ENCODE measurements around the gene NFKBIE. TPM values are rescaled to one million over a fixed set of nuclear protein-coding genes. Genes with fewer than 3 reads are reported as not detected.

Gene NFKBIE
- polyA plus RNA-seq, 1 donor from 2014 or later, result 16.8 TPM

DNA sequence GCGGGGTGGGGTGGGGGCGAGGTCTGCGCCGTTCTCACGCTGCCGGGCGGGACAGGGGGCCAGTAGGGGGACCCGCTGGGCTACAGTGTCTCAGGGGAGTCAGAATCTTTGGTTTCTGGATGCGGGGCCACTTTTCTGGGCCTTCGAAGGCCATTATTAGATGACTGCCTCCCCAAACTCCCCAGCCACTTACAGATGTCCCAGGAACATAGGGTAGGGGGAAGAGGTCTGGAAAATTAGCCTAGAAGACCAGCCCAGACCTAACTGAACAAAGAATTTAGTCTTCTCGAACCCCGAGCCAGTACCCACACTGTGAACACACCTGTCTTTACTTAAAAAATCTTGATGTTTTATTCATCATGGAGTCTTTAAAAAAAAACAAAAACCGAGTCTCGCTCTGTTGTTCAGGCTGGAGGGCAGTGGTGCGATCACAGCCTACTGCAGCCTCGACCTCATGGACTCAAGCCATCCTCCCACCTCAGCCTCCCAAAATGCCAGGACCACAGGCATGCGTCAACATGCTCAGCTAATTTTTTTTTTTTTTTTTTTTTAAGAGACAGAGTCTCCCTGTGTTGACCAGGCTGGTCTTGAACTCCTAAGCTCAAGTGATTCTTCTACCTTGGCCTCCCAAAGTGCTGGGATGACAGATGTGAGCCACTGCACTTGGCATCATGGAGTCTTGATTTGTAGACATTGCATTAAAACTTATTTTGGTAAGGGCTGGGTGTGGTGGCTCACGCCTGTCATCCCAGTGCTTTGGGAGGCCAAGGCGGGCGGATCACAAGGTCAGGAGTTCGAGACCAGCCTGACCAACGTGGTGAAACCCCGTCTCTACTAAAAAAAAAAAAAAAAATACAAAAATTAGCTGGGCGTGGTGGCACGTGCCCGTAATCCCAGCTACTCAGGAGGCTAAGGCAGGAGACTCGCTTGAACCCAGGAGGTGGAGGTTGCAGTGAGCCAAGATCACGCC is 45.3 kb downstream of the NFKBIE start:
- TF ChIP-seq, protein P1, sequence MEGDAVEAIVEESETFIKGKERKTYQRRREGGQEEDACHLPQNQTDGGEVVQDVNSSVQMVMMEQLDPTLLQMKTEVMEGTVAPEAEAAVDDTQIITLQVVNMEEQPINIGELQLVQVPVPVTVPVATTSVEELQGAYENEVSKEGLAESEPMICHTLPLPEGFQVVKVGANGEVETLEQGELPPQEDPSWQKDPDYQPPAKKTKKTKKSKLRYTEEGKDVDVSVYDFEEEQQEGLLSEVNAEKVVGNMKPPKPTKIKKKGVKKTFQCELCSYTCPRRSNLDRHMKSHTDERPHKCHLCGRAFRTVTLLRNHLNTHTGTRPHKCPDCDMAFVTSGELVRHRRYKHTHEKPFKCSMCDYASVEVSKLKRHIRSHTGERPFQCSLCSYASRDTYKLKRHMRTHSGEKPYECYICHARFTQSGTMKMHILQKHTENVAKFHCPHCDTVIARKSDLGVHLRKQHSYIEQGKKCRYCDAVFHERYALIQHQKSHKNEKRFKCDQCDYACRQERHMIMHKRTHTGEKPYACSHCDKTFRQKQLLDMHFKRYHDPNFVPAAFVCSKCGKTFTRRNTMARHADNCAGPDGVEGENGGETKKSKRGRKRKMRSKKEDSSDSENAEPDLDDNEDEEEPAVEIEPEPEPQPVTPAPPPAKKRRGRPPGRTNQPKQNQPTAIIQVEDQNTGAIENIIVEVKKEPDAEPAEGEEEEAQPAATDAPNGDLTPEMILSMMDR (IDR thresholded peaks at IDR 0.05; ENCODE audit: poor library complexity, severe bottlenecking), result no peak
- no peak for TF ChIP-seq EP300 (conservative IDR thresholded peaks at IDR 0.05; ENCODE audit: poor library complexity, severe bottlenecking)
- no peak for TF ChIP-seq SMC3 (conservative IDR thresholded peaks at IDR 0.05; ENCODE audit: poor library complexity)
- TF ChIP-seq POLR2AphosphoS5 (IDR thresholded peaks at IDR 0.05), result no peak
- no peak for TF ChIP-seq TAF1 (IDR thresholded peaks at IDR 0.05; ENCODE audit: low read depth)
- TF ChIP-seq MXI1 (conservative IDR thresholded peaks at IDR 0.05; ENCODE audit: poor library complexity, severe bottlenecking), result no peak
- no peak for TF ChIP-seq EZH2 (IDR thresholded peaks at IDR 0.05; ENCODE audit: borderline replicate concordance, insufficient read depth, low read length, poor library complexity, severe bottlenecking)
- TF ChIP-seq RAD21 (conservative IDR thresholded peaks at IDR 0.05), result no peak
- TF ChIP-seq REST (IDR thresholded peaks at IDR 0.05; ENCODE audit: borderline replicate concordance), result no peak
- Histone ChIP-seq H3K9ac (ENCODE audit: low read length) (no peak overlapping the region), H3K4me3 (ENCODE audit: low read length) (no peak overlapping the region), H3K9me2 (ENCODE audit: insufficient read depth, low read length) (no peaks in the 10 kb centered on the region), H2AFZ (ENCODE audit: low read depth, low read length) (no peak overlapping the region), H3K9me3 (ENCODE audit: low read length) (no peaks in the 10 kb centered on the region), H3F3A (ENCODE audit: insufficient read depth, low read length, poor library complexity, severe bottlenecking) (no peaks in the 10 kb centered on the region), H3K27ac (ENCODE audit: low read length) (no peak overlapping the region), H3K27me3 (ENCODE audit: insufficient read depth, low read depth, low read length) (peaks cover 4% of the 10 kb centered on the region), H3K36me3 (ENCODE audit: insufficient read depth, low read length) (no peaks in the 10 kb centered on the region), H4K20me1 (ENCODE audit: insufficient read depth) (no peaks in the 10 kb centered on the region), H3K4me2 (ENCODE audit: low read length) (no peak overlapping the region), H3K79me2 (replicated peaks; ENCODE audit: insufficient read depth, low read length) (no peaks in the 10 kb centered on the region)

DNA sequence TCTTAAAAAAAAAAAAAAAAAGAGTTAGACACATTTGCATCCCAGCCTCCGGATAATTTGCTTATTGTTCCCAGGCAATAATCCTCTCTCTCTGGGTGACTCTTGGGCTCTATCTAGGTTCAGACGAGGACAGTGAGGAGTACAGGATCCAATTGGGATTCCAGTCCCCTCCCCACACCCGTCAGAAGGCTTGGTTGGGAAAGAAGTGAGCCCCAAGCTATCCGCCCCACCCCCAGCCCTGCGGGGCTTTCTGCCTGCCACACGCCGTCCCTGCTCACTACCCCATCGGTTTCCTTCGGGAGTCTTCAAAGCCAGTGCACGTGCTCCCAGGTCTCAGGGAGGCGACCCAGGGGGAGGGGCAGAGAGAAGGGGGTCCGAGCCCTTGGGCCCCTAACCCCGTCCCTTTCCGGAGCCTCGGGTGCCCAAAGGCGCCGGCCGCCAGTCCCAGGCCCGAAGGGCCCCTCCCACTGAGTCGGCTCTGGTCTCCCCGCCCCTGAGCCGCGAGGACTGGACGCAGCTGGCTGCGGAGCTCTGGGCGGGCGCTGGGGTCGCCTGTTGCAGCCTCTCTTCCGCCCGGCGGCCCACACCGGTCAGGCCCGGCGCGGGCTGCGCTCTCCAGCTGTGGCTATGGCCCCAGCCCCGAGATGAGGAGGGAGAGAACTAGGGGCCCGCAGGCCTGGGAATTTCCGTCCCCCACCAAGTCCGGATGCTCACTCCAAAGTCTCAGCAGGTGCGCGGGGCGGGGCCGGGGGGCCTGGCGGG is 46.1 kb downstream of the NFKBIE start:
- Histone ChIP-seq H3K36me3 (ENCODE audit: insufficient read depth, low read length) (no peaks in the 10 kb centered on the region), H3K9me2 (ENCODE audit: insufficient read depth, low read length) (no peaks in the 10 kb centered on the region), H3K27me3 (ENCODE audit: insufficient read depth, low read depth, low read length) (peaks cover 4% of the 10 kb centered on the region), H3K27ac (ENCODE audit: low read length) (no peak overlapping the region), H4K20me1 (ENCODE audit: insufficient read depth) (no peaks in the 10 kb centered on the region), H3K4me2 (ENCODE audit: low read length) (no peak overlapping the region), H3K79me2 (replicated peaks; ENCODE audit: insufficient read depth, low read length) (no peaks in the 10 kb centered on the region), H3K4me3 (ENCODE audit: low read length) (peak overlapping the region; percentile 49), H3F3A (ENCODE audit: insufficient read depth, low read length, poor library complexity, severe bottlenecking) (no peaks in the 10 kb centered on the region), H3K9me3 (ENCODE audit: low read length) (no peaks in the 10 kb centered on the region), H2AFZ (ENCODE audit: low read depth, low read length) (no peak overlapping the region), H3K9ac (ENCODE audit: low read length) (no peak overlapping the region)
- TF ChIP-seq SMC3 (conservative IDR thresholded peaks at IDR 0.05; ENCODE audit: poor library complexity), result no peak
- TF ChIP-seq REST (IDR thresholded peaks at IDR 0.05; ENCODE audit: borderline replicate concordance), result no peak
- no peak for TF ChIP-seq EZH2 (IDR thresholded peaks at IDR 0.05; ENCODE audit: borderline replicate concordance, insufficient read depth, low read length, poor library complexity, severe bottlenecking)
- no peak for TF ChIP-seq TAF1 (IDR thresholded peaks at IDR 0.05; ENCODE audit: low read depth)
- TF ChIP-seq, protein P1 (IDR thresholded peaks at IDR 0.05; ENCODE audit: poor library complexity, severe bottlenecking), result no peak
- no peak for TF ChIP-seq POLR2AphosphoS5 (IDR thresholded peaks at IDR 0.05)
- TF ChIP-seq EP300 (conservative IDR thresholded peaks at IDR 0.05; ENCODE audit: poor library complexity, severe bottlenecking), result no peak
